Measurements from ENCODE around the gene NT5C3B.

DNA sequence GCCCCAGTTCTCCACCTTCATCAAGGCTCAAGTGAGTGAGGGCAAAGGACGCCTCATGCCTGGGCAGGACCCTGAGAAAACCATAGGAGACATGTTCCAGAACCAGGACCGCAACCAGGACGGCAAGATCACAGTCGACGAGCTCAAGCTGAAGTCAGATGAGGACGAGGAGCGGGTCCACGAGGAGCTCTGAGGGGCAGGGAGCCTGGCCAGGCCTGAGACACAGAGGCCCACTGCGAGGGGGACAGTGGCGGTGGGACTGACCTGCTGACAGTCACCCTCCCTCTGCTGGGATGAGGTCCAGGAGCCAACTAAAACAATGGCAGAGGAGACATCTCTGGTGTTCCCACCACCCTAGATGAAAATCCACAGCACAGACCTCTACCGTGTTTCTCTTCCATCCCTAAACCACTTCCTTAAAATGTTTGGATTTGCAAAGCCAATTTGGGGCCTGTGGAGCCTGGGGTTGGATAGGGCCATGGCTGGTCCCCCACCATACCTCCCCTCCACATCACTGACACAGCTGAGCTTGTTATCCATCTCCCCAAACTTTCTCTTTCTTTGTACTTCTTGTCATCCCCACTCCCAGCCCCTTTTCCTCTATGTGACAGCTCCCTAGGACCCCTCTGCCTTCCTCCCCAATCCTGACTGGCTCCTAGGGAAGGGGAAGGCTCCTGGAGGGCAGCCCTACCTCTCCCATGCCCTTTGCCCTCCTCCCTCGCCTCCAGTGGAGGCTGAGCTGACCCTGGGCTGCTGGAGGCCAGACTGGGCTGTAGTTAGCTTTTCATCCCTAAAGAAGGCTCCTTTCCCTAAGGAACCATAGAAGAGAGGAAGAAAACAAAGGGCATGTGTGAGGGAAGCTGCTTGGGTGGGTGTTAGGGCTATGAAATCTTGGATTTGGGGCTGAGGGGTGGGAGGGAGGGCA is 13.6 kb downstream of the NT5C3B start:
- TF ChIP-seq CTCF (optimal IDR thresholded peaks at IDR 0.05 in 1 of 3, IDR thresholded peaks at IDR 0.05 in 1 of 3, conservative IDR thresholded peaks at IDR 0.05 in 1 of 3; ENCODE audit: extremely low read depth in 1 of 3, insufficient read depth in 2 of 3, low read length in 3 of 3) (no peak), EZH2 (IDR thresholded peaks at IDR 0.05; ENCODE audit: low read length) (no peak)
